HepG2 (cell line): ENCODE data around the gene VPS52. TPM values are rescaled to one million over a fixed set of nuclear protein-coding genes. Genes with fewer than 3 reads are reported as not detected.

Experiments used
- ATRX ChIP-seq: sonication (generic); formaldehyde crosslinking; IDR thresholded peaks from 2 replicates; pipeline ENCODE4 v1.4.0; 2020; ENCODE audit warnings: missing genetic modification reagents, borderline replicate concordance
- DMAP1 ChIP-seq: IDR thresholded peaks from 2 replicates; pipeline ENCODE4 v1.6.1; 2016
- GLI4 ChIP-seq: sonication (generic); formaldehyde crosslinking; IDR thresholded peaks from 2 replicates; pipeline ENCODE4 v1.5.1; 2020; ENCODE audit warnings: missing genetic modification reagents, mild to moderate bottlenecking, moderate library complexity, borderline replicate concordance
- HCFC1 ChIP-seq: fragments of 150-350 bp; IDR thresholded peaks from 2 replicates; pipeline ENCODE4 v1.6.1; 2014; ENCODE audit warnings: low read depth, low read length
- ISX ChIP-seq: sonication (generic); formaldehyde crosslinking; conservative IDR thresholded peaks from 2 replicates; pipeline ENCODE4 v1.5.0; 2020; ENCODE audit warnings: missing genetic modification reagents
- JDP2 ChIP-seq: sonication (generic); formaldehyde crosslinking; IDR thresholded peaks from 2 replicates; pipeline ENCODE4 v1.8.1; 2022; ENCODE audit warnings: missing genetic modification reagents, borderline replicate concordance
- MTA3 ChIP-seq: sonication (generic); formaldehyde crosslinking; IDR thresholded peaks from 2 replicates; pipeline ENCODE4 v1.4.0; 2020; ENCODE audit warnings: missing genetic modification reagents
- MYC ChIP-seq: sonication (generic); formaldehyde crosslinking; IDR thresholded peaks from 2 replicates; pipeline ENCODE4 v1.9.0; 2021; ENCODE audit warnings: missing genetic modification reagents, borderline replicate concordance
- NCOA5 ChIP-seq: sonication (generic); formaldehyde crosslinking; IDR thresholded peaks from 2 replicates; pipeline ENCODE4 v1.4.0; 2020; ENCODE audit warnings: missing genetic modification reagents
- NFE2 ChIP-seq: sonication (generic); formaldehyde crosslinking; IDR thresholded peaks from 2 replicates; pipeline ENCODE4 v1.4.0; 2020; ENCODE audit warnings: missing genetic modification reagents
- POLR2A ChIP-seq, 2 experiments: IDR thresholded peaks; 2 replicates each; pipeline ENCODE4 v1.6.1; 2011; ENCODE audit warnings: low read depth in 2 of 2, low read length in 2 of 2, mild to moderate bottlenecking in 1 of 2, moderate library complexity in 1 of 2; ENCODE audit not compliant: insufficient read depth in 1 of 2
- RELA ChIP-seq: sonication (generic); formaldehyde crosslinking; IDR thresholded peaks from 2 replicates; pipeline ENCODE4 v1.4.0; 2020; ENCODE audit warnings: missing genetic modification reagents
- SIN3A ChIP-seq: IDR thresholded peaks from 2 replicates; pipeline ENCODE4 v1.6.1; 2011; ENCODE audit warnings: low read depth, mild to moderate bottlenecking, control low read depth, low read length, borderline replicate concordance
- SMAD1 ChIP-seq: sonication (generic); formaldehyde crosslinking; IDR thresholded peaks from 2 replicates; pipeline ENCODE4 v1.4.0; 2020; ENCODE audit warnings: missing genetic modification reagents, low read depth, mild to moderate bottlenecking, borderline replicate concordance
- SMAD9 ChIP-seq: sonication (generic); formaldehyde crosslinking; IDR thresholded peaks from 2 replicates; pipeline ENCODE4 v1.5.1; 2020; ENCODE audit warnings: mild to moderate bottlenecking, missing genetic modification reagents
- SNRNP70 ChIP-seq: fragments of 200-400 bp; formaldehyde crosslinking; IDR thresholded peaks from 2 replicates; pipeline ENCODE4 v1.6.1; 2017; ENCODE audit warnings: mild to moderate bottlenecking, low read depth, low read length, moderate library complexity
- ZBTB38 ChIP-seq: sonication (generic); formaldehyde crosslinking; IDR thresholded peaks from 2 replicates; pipeline ENCODE4 v1.5.1; 2020; ENCODE audit warnings: mild to moderate bottlenecking, missing genetic modification reagents
- ZBTB42 ChIP-seq: sonication (generic); formaldehyde crosslinking; IDR thresholded peaks from 2 replicates; pipeline ENCODE4 v1.5.0; 2020; ENCODE audit warnings: mild to moderate bottlenecking, missing genetic modification reagents
- ZNF207 ChIP-seq: fragments of 450-650 bp; IDR thresholded peaks from 2 replicates; pipeline ENCODE4 v1.6.1; 2016; ENCODE audit warnings: antibody characterized with exemption, borderline replicate concordance
- ZNF430 ChIP-seq: sonication (generic); formaldehyde crosslinking; IDR thresholded peaks from 2 replicates; pipeline ENCODE4 v1.9.0; 2021; ENCODE audit warnings: mild to moderate bottlenecking, missing genetic modification reagents
- ZNF562 ChIP-seq: sonication (generic); formaldehyde crosslinking; IDR thresholded peaks from 2 replicates; pipeline ENCODE4 v1.8.0; 2022; ENCODE audit warnings: missing genetic modification reagents, borderline replicate concordance
- ZNF766 ChIP-seq: sonication (generic); formaldehyde crosslinking; IDR thresholded peaks from 2 replicates; pipeline ENCODE4 v1.5.0; 2020; ENCODE audit warnings: missing genetic modification reagents, borderline replicate concordance
- ZNF883 ChIP-seq: sonication (generic); formaldehyde crosslinking; IDR thresholded peaks from 2 replicates; pipeline ENCODE4 v1.5.1; 2020; ENCODE audit warnings: mild to moderate bottlenecking, missing genetic modification reagents; ENCODE audit errors: not compliant biosample characterization
- polyA plus RNA-seq, 8 experiments: library from polyadenylated mRNA; depleted of rRNA in 3 of 8; stranded (reverse) in 7 of 8; unstranded in 1 of 8; fragments of >200 nt; fragmentation: Illumina TruSeq in 4 of 8; extraction: Trizol in 4 of 8; gene quantifications; 2 replicates each; pipeline versions ENCODE4 v1.2.1 to v1.2.3, GENCODE V29; 2011 to 2016; ENCODE audit warnings: low read depth in 4 of 8, missing spikeins in 1 of 8, mixed read lengths in 1 of 8; ENCODE audit not compliant: insufficient read depth in 1 of 8
- total RNA-seq, 5 experiments: library from RNA; depleted of rRNA; stranded (reverse); fragments of >200 nt; fragmentation: Illumina TruSeq; extraction: Trizol; gene quantifications; 2 replicates each; pipeline ENCODE4 v1.2.3, GENCODE V29; 2016; ENCODE audit warnings: low read depth in 1 of 5
- TF ChIP-seq, protein P1 (sequence below): sonication (generic); formaldehyde crosslinking; IDR thresholded peaks from 2 replicates; pipeline ENCODE4 v1.5.0; 2020; ENCODE audit warnings: mild to moderate bottlenecking, low read depth, missing genetic modification reagents, borderline replicate concordance
- TF ChIP-seq, protein P2 (sequence below): sonication (generic); formaldehyde crosslinking; IDR thresholded peaks from 2 replicates; pipeline ENCODE4 v1.9.0; 2021; ENCODE audit warnings: missing genetic modification reagents, mild to moderate bottlenecking, borderline replicate concordance
- TF ChIP-seq, protein P3 (sequence below): sonication (generic); formaldehyde crosslinking; conservative IDR thresholded peaks from 2 replicates; pipeline ENCODE4 v1.8.1; 2023; ENCODE audit warnings: missing genetic modification reagents
- TF ChIP-seq, protein P4 (sequence below): sonication (generic); formaldehyde crosslinking; IDR thresholded peaks from 2 replicates; pipeline ENCODE4 v1.5.1; 2020; ENCODE audit warnings: missing genetic modification reagents, mild to moderate bottlenecking, borderline replicate concordance

Gene VPS52
- total and polyA plus RNA-seq, 2 of the 13 experiments (the other 11 are each of a cell fraction or from before 2014, with no cell fraction given), result 48.9 to 85.5 TPM

DNA sequence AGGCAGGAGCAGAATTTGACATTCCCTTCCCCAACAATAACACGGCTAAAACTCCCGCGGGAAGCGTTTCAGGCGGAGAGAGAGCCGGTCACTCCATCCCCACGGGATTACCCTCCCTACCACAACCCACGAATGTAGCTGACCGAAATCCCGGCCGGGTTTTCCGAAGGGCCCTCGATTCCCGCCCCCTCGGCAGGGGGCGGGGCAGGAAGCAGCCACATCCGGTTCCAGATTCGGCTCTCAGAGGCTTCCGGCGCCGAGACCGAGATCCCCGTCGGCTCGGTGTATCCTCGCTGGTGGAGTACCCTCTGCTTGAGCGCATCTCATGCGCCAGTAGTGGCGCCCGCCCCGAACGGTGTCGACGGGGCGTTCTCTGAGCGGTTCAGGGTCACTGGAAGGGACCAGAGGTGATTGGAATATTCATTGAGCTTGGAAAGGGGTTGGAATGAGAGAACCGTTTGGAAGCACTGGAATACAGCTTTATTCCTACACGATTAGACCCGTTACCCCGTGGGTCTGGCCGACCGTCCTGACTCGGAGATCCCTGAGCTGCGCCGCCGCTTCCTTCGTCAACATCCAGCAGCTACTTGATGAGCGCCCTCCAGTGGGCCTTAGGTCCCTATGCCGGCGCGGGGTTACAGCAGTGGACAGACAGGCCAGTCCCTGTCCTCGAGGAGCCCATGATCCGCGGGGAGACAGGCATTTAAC lies 27.7 kb upstream of the VPS52 start (continued):
- TF ChIP-seq, protein P1, sequence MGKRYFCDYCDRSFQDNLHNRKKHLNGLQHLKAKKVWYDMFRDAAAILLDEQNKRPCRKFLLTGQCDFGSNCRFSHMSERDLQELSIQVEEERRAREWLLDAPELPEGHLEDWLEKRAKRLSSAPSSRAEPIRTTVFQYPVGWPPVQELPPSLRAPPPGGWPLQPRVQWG, result 0 out of 2 replicates have a peak, but pooled peaks have one; percentile 92
- TF ChIP-seq, protein P2, sequence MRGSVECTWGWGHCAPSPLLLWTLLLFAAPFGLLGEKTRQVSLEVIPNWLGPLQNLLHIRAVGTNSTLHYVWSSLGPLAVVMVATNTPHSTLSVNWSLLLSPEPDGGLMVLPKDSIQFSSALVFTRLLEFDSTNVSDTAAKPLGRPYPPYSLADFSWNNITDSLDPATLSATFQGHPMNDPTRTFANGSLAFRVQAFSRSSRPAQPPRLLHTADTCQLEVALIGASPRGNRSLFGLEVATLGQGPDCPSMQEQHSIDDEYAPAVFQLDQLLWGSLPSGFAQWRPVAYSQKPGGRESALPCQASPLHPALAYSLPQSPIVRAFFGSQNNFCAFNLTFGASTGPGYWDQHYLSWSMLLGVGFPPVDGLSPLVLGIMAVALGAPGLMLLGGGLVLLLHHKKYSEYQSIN (CRISPR knock-in tag), result 0 out of 2 replicates have a peak, but pooled peaks have one; percentile 3
- no peak; the same call in 1 of the 2 replicates for TF ChIP-seq ISX
- TF ChIP-seq SNRNP70, result no peak
- TF ChIP-seq ZNF430 (CRISPR knock-in tag), result peak; percentile 73
- TF ChIP-seq ZBTB42, result 0 out of 2 replicates have a peak, but pooled peaks have one; percentile 85
- peak; percentile 94 for TF ChIP-seq NCOA5
- TF ChIP-seq RELA (CRISPR knock-in tag), result no peak
- no peak for TF ChIP-seq ZNF207
- peak; percentile 84 for TF ChIP-seq DMAP1
- TF ChIP-seq, protein P3, sequence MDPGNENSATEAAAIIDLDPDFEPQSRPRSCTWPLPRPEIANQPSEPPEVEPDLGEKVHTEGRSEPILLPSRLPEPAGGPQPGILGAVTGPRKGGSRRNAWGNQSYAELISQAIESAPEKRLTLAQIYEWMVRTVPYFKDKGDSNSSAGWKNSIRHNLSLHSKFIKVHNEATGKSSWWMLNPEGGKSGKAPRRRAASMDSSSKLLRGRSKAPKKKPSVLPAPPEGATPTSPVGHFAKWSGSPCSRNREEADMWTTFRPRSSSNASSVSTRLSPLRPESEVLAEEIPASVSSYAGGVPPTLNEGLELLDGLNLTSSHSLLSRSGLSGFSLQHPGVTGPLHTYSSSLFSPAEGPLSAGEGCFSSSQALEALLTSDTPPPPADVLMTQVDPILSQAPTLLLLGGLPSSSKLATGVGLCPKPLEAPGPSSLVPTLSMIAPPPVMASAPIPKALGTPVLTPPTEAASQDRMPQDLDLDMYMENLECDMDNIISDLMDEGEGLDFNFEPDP (CRISPR knock-in tag), result no peak
- no peak for TF ChIP-seq ZNF562 (CRISPR knock-in tag)
- peak; percentile 72; the same call in 1 of the 2 replicates for TF ChIP-seq MYC (CRISPR knock-in tag)
- TF ChIP-seq ZNF766 (CRISPR knock-in tag), result peak; percentile 51; the same call in 1 of the 2 replicates
- TF ChIP-seq ATRX (CRISPR knock-in tag), result no peak
- TF ChIP-seq GLI4 (CRISPR knock-in tag), result peak; percentile 87; the same call in 1 of the 2 replicates
- peak; percentile 62; the same call in 1 of the 2 replicates for TF ChIP-seq SMAD1
- peak; percentile 63; the same call in 1 of the 2 replicates for TF ChIP-seq SMAD9 (CRISPR knock-in tag)
- no peak for TF ChIP-seq MTA3 (CRISPR knock-in tag)
- no peak for TF ChIP-seq JDP2 (CRISPR knock-in tag)
- TF ChIP-seq, protein P4, sequence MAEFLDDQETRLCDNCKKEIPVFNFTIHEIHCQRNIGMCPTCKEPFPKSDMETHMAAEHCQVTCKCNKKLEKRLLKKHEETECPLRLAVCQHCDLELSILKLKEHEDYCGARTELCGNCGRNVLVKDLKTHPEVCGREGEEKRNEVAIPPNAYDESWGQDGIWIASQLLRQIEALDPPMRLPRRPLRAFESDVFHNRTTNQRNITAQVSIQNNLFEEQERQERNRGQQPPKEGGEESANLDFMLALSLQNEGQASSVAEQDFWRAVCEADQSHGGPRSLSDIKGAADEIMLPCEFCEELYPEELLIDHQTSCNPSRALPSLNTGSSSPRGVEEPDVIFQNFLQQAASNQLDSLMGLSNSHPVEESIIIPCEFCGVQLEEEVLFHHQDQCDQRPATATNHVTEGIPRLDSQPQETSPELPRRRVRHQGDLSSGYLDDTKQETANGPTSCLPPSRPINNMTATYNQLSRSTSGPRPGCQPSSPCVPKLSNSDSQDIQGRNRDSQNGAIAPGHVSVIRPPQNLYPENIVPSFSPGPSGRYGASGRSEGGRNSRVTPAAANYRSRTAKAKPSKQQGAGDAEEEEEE (CRISPR knock-in tag), result no peak
- TF ChIP-seq ZBTB38 (CRISPR knock-in tag), result peak; percentile 12; the same call in 1 of the 2 replicates
- TF ChIP-seq NFE2 (CRISPR knock-in tag), result no peak
- no peak for TF ChIP-seq ZNF883 (CRISPR knock-in tag)
- TF ChIP-seq SIN3A, result peak; percentile 68; the same call in 1 of the 2 replicates
- peak; percentile 55; the same call in 1 of the 2 replicates for TF ChIP-seq HCFC1
- peak; percentile 88 to 95 for TF ChIP-seq POLR2A (IDR thresholded peaks at IDR 0.05; ENCODE audit: insufficient read depth in 1 of 2, low read depth in 2 of 2, low read length in 2 of 2)
